BLaER1 treated with 17β-estradiol and CSF1 and Interleukin-3, amounts not matched to agents 10 nM and 100 nM (cell line): ENCODE data around the gene EGLN2.

ENCODE experiments used
- H3K27ac ChIP-seq, 11 experiments: shearing (Covaris generic); formaldehyde crosslinking; 2 replicates each; pipeline ENCODE4 v1.8.1; 2022
- H3K27me3 ChIP-seq, 11 experiments: shearing (Covaris generic); formaldehyde crosslinking; 2 replicates each; pipeline ENCODE4 v1.8.1; 2022
- H3K36me3 ChIP-seq, 11 experiments: shearing (Covaris generic); formaldehyde crosslinking; 2 replicates each; pipeline ENCODE4 v1.8.1; 2022
- H3K4me1 ChIP-seq, 10 experiments: shearing (Covaris generic); formaldehyde crosslinking; 2 replicates each; pipeline ENCODE4 v1.8.1; 2022
- H3K4me2 ChIP-seq, 11 experiments: shearing (Covaris generic); formaldehyde crosslinking; 2 replicates each; pipeline ENCODE4 v1.8.1; 2022
- H3K4me3 ChIP-seq, 10 experiments: shearing (Covaris generic); formaldehyde crosslinking; 2 replicates each; pipeline ENCODE4 v1.8.1; 2022
- H3K9ac ChIP-seq, 11 experiments: shearing (Covaris generic); formaldehyde crosslinking; 2 replicates each; pipeline ENCODE4 v1.8.1; 2022
- H3K9me3 ChIP-seq, 11 experiments: shearing (Covaris generic); formaldehyde crosslinking; replicated peaks in 1 of 11; 2 replicates each; pipeline ENCODE4 v1.8.1; 2022
- H4K20me1 ChIP-seq, 11 experiments: shearing (Covaris generic); formaldehyde crosslinking; 2 replicates each; pipeline ENCODE4 v1.8.1; 2022
- Cebpa-rat ChIP-seq, 11 experiments: shearing (Covaris generic); IDR thresholded peaks; 2 replicates each; pipeline ENCODE4 v1.8.1; 2022

Gene EGLN2

DNA sequence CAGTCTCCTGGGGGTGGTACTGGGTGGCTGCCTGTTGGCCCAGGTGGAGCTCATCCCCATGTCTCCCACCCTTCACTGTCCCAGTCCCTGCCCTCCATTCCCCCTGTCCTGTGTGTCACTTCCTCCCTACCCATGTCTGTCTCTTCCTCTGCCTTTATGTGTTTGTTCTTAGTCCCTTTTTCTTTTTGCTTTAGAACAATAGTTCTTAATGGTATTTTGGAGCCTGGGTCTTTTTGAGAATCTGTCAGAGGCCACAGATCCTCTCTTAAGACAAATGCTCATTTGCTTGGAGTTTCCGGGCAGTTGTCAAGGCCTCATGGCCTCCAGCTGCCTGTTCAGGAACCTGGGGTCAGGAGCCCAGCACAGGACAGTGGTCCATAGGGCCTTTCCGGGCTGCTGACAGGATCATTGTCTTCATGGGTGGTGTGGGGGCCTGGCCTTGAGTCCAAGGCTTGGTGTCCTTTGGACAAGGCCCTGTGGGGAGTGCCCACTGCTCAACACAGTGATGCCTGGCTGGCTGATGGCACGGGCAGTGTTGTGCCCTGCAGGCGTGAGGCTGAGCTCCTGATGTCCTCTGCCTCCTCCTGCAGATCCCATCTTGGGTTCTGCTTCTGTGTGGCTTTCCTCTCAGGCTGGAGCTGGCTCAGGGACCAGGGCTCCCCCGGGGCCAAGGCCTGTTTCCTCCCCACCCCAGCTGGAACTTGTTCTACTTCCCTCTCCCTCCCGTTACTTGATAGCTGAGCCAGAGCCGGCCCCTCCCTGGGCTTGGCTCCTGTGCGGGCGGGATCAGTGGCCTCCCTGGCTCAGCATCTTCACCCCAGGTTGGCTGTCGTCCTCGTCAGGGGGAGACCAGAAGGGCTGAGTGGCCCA is 3.5 kb downstream of the EGLN2 start:
- H3K9me3 ChIP-seq = no peaks in the 10 kb centered on the region
- H3K27ac ChIP-seq = peak overlapping the region; percentile 37 to 93 (median 61); a peak in 20 of 22 replicates
- TF ChIP-seq Cebpa-rat (IDR thresholded peaks at IDR 0.05) = no peak
- H3K4me3 ChIP-seq = peak overlapping the region; percentile 54 to 100 (median 94)
- peaks cover 49 to 72% (median 62%) of the 10 kb centered on the region in 11 experiments for H3K36me3 ChIP-seq
- peak overlapping the region; percentile 94 to 99 (median 97) for H3K9ac ChIP-seq
- H3K4me1 ChIP-seq = peaks cover 80 to 85% (median 84%) of the 10 kb centered on the region in 10 experiments
- H3K4me2 ChIP-seq = peak overlapping the region; percentile 93 to 100 (median 99)
- no peaks in the 10 kb centered on the region for H3K27me3 ChIP-seq
- peaks cover 77 to 82% (median 79%) of the 10 kb centered on the region in 11 experiments for H4K20me1 ChIP-seq

DNA sequence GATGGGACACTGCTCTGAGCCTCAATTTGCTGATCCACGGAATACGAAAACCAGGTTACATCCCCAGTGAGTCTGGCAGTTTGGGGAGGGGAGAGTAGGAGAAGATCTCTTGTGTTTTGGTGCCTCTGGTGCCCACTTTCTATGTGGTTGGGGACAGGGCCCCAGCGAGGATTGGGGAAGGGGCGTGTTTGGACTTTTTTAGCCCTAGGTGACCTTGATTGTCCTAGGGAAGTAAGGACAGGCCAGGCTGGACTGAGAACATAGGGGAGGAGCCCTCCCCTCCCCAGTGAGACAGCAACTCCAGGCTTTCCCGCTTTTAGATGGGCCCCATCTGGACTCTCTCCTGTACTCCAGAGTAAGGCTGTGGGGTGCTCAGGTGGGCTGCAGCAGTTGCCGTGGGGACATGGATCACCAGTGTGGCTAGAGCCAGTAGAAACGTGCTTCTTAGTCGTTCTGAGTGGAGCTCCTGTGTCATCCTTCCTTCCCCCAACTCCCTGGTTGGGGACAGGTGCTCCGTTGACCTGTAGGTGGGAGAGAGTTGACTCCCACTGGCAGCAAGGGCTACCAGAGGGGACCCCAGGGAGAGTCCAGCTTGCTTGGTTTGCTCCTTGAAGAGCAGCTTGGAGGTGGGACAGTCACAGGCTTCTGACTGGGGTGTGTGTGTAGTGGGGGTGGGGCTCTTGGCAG is 4.3 kb downstream of the EGLN2 start:
- H3K4me3 ChIP-seq = peak overlapping the region; percentile 54 to 100 (median 94)
- no peaks in the 10 kb centered on the region for H3K9me3 ChIP-seq
- H3K36me3 ChIP-seq = peaks cover 57 to 80% (median 70%) of the 10 kb centered on the region in 11 experiments
- H3K27me3 ChIP-seq = no peaks in the 10 kb centered on the region
- H3K4me2 ChIP-seq = peak overlapping the region; percentile 93 to 100 (median 99)
- no peak for TF ChIP-seq Cebpa-rat (IDR thresholded peaks at IDR 0.05)
- H3K27ac ChIP-seq = peak overlapping the region; percentile 8 to 93 (median 61); a peak in 19 of 22 replicates
- H4K20me1 ChIP-seq = peaks cover 85 to 90% (median 87%) of the 10 kb centered on the region in 11 experiments
- H3K9ac ChIP-seq = peak overlapping the region; percentile 94 to 99 (median 97)
- peaks cover 77 to 84% (median 78%) of the 10 kb centered on the region in 10 experiments for H3K4me1 ChIP-seq

DNA sequence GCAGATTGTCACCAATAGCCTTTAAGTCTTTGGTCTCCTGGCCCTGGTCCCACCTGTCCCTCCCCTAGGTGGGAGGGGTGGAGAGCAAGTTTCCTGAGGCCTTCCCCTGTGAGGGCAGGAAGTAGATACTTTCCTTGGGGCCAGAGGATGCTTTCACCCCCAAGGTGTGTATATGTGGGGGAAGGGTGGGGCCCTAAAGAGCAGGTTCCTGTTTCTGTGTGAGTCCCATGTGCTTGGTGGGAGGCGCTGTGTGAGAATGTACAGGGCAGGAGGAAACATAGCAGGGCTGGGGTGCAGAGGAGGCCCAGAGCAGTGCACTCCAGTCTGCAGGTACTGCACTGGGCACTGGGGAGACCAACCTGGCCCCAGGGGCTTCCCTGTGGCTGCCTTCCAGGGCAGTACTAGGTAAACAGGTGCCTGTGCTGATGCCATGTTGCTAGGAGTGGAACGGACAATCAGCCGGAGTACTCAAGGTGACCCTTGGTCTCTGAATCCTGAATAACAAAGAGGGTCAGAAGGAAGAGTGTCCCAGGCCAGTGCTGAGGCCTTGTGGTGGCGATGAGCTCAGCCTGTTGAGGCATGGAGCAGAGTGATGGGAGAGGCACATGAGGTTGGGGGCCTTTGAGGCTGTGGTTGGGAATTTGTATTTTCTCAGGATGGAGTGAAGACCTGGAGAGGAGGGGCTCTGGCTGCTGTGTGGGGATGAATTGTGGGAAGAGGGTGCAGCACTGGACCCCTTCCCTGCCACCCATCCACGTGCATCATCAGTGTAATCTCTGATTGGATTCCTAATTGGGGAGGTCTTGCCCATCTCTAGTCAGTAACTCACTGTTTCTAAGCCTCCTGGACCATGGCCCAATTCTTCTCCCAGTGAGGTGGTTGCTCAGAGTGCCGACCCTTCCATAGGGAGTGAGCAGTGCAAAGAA is 5.1 kb downstream of the EGLN2 start:
- no peaks in the 10 kb centered on the region for H3K27me3 ChIP-seq
- peaks cover 93 to 98% (median 95%) of the 10 kb centered on the region in 11 experiments for H4K20me1 ChIP-seq
- H3K4me1 ChIP-seq = peaks cover 76 to 90% (median 78%) of the 10 kb centered on the region in 10 experiments
- H3K4me3 ChIP-seq = peak overlapping the region in 9 of 10 experiments; percentile 5 to 100 (median 95); a peak in 13 of 20 replicates
- H3K36me3 ChIP-seq = peaks cover 65 to 88% (median 78%) of the 10 kb centered on the region in 11 experiments
- peak overlapping the region; percentile 8 to 93 (median 61); a peak in 17 of 22 replicates for H3K27ac ChIP-seq
- no peak for TF ChIP-seq Cebpa-rat (IDR thresholded peaks at IDR 0.05)
- H3K4me2 ChIP-seq = peak overlapping the region; percentile 93 to 100 (median 99)
- H3K9ac ChIP-seq = peak overlapping the region; percentile 94 to 99 (median 97)
- H3K9me3 ChIP-seq = no peaks in the 10 kb centered on the region

DNA sequence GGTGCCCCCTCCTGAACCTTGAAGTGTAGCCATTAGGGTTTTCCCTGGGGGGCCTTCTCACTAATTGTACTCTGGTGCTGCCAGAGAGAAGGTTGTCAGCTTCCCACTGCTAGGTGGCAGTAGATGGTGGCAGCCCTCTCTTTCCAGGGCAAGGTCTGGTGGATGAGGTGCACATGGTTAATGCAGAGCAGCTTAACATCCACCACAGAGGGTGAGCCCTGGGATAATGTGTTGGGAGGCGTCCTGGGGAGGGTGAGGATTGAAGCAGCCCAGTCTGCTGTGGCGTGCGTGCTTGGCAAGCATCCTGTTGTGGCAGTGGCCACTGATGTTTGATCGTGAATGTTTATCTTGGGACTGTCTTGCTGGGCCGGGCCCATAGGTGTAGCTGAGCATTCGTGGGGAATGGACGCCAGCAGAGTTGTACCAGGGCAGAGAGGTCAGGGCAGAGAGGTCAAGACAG is 5.8 kb downstream of the EGLN2 start:
- peak overlapping the region in 4 of 11 experiments; percentile 4 to 90 (median 70); a peak in 3 of 22 replicates for H3K27ac ChIP-seq
- H3K36me3 ChIP-seq = peaks cover 72 to 95% (median 85%) of the 10 kb centered on the region in 11 experiments
- peaks cover 76 to 97% (median 82%) of the 10 kb centered on the region in 10 experiments for H3K4me1 ChIP-seq

DNA sequence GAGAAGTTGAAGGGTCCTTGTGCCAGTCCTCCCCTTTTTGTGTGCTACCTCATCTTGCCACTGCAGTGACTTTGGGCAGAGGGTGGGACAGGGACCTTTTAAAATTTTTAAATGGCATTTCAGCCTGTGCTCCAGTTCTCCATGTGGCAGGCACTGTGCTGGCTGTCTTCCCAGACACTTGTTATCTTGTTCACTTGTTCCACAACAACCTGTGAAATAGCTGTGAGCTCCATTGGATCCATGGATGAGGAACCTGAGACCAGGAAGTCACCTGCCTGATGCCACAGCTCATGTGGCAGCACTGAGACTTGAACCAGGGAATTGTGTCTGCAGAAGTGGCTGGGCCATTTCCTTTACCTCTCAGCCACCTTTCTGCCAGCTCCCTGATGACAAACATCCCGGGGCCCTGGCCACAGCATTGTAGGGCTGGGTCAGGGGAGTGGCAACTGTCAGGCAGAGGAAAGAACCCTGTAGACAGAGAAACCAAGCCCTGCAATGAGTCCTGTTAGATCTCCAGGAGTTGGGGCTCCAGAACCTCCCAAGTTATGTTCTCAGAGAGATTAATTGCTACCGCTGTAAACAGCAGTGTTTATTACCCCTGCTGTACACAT is 6.4 kb downstream of the EGLN2 start:
- no peaks in the 10 kb centered on the region for H3K9me3 ChIP-seq
- H3K27ac ChIP-seq = peak overlapping the region in 2 of 11 experiments; percentile 52 to 90; a peak in 3 of 22 replicates
- H3K4me1 ChIP-seq = peaks cover 76 to 100% (median 82%) of the 10 kb centered on the region in 10 experiments
- no peak for TF ChIP-seq Cebpa-rat (IDR thresholded peaks at IDR 0.05)
- peak overlapping the region in 7 of 11 experiments; percentile 18 to 98 (median 95); a peak in 4 of 22 replicates for H3K9ac ChIP-seq
- no peak overlapping the region; a peak in 1 of 20 replicates for H3K4me3 ChIP-seq
- peaks cover 94 to 100% (median 100%) of the 10 kb centered on the region in 11 experiments for H4K20me1 ChIP-seq
- H3K27me3 ChIP-seq = no peaks in the 10 kb centered on the region
- H3K36me3 ChIP-seq = peaks cover 72 to 94% (median 87%) of the 10 kb centered on the region in 11 experiments
- peak overlapping the region; percentile 93 to 100 (median 99); a peak in 21 of 22 replicates for H3K4me2 ChIP-seq

More for the DNA sequence above, 5.8 kb downstream of the EGLN2 start:
- Histone ChIP-seq H3K27me3 (no peaks in the 10 kb centered on the region), H3K9me3 (no peaks in the 10 kb centered on the region), H3K9ac (peak overlapping the region in 6 of 11 experiments; percentile 11 to 98 (median 96); a peak in 3 of 22 replicates), H3K4me3 (no peak overlapping the region), H4K20me1 (peaks cover 99 to 100% (median 100%) of the 10 kb centered on the region in 11 experiments), H3K4me2 (peak overlapping the region; percentile 93 to 100 (median 99))
- TF ChIP-seq Cebpa-rat (IDR thresholded peaks at IDR 0.05) = no peak

DNA sequence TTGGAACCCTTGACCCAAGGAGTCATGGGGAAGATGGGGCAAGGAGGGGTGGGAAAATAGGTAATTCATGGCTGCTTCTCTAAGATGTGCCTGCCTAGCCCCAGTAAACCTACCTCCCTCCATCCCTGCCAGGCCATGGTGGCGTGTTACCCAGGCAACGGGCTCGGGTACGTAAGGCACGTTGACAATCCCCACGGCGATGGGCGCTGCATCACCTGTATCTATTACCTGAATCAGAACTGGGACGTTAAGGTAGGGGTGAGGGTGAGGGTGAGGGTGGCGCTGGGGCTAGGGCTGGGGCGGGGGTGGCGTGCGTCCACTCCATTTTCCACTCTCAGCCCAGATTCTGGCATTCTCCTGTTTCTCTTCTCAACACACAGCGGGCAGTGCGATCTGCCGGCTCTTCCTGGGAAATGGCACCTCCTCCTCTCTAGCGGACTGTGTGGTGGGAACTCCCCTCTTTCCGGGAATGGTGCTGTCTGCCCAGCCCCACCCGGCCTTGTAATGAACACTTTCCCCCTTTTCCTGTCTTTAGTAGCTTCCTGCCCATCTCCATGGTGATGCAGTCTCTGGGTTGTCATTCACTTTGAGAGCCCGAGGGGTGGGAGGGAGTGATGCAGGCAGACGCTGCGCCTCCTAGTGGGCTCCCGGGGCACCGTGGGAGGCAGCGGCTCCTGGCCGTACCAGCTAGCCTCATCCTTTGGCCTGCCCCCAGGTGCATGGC is 7.6 kb downstream of the EGLN2 start:
- peak overlapping the region in 8 of 11 experiments; percentile 13 to 97 (median 28); a peak in 6 of 22 replicates for H3K9ac ChIP-seq
- peak overlapping the region; percentile 58 to 100 (median 99) for H3K4me2 ChIP-seq
- H3K27me3 ChIP-seq = peaks cover 0 to 11% (median 6%) of the 10 kb centered on the region in 11 experiments; a peak in 19 of 22 replicates
- H4K20me1 ChIP-seq = peaks cover 81 to 98% (median 91%) of the 10 kb centered on the region in 11 experiments
- peak overlapping the region in 2 of 10 experiments; percentile 26 to 41; a peak in 5 of 20 replicates for H3K4me3 ChIP-seq
- peaks cover 74 to 97% (median 81%) of the 10 kb centered on the region in 10 experiments for H3K4me1 ChIP-seq
- TF ChIP-seq Cebpa-rat (IDR thresholded peaks at IDR 0.05) = no peak
- H3K36me3 ChIP-seq = peaks cover 61 to 82% (median 75%) of the 10 kb centered on the region in 11 experiments
- peak overlapping the region in 3 of 11 experiments; percentile 14 to 52 (median 19); a peak in 4 of 22 replicates for H3K27ac ChIP-seq
- no peaks in the 10 kb centered on the region for H3K9me3 ChIP-seq
